ENCODE measurements around the gene NDUFB2. TPM values are rescaled to one million over a fixed set of nuclear protein-coding genes. Genes with fewer than 3 reads are reported as not detected.
"Not testable (repeated sequence)": the region's sequence is repeated elsewhere in the genome, so short reads cannot be mapped to it uniquely, and the experiment has no call there.

The NDUFB2 gene
- total RNA-seq, 1 donor from 2014 or later: 202 TPM

DNA sequence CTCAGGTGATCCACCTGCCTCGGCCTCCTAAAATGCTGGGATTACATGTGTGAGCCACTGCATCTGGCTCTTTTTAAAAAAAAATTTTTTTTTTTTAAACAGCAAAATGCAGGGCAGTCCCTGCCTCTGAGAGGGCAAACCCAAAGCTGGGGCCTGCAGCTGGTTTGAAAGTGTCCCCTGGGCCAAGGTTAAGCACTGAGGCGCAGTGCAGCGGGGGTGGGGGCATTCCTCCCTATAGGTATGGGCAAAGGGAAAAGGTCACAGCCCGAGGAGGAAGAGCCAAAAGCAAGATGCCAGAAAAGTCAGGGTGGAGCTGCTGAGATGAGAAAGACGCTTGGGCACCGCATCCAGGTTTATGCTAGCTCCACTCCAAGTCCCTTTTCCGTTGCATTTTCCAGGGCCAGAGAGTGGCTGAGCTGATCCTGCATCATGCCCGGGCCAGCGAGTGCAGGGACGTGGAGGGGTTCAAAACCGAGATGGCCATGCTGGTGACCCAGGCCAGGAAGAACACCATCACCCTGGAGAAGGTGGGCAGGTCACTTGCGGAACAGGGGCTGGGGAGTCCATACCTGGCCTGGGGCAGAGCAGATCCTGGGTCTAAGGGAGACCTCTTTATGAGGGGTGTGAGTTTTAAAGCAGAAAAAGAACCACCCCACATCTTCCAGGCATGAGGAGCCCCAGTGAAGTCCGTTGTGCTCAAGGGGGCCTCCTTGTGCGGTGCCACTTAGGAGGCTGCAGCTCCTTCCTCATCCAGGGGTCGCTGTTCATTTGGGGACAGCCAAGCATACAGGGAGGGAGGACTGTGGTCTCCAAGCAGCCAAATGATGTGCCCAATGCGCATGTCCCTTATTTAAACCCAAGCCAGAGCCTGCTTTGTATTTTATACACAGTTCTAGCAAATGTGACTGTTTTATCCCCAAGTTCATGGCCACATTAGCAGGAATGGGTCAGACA is 7.0 kb upstream of the NDUFB2 start:
- peak; percentile 72 for DNase-seq (ENCODE audit: low spot score)

DNA sequence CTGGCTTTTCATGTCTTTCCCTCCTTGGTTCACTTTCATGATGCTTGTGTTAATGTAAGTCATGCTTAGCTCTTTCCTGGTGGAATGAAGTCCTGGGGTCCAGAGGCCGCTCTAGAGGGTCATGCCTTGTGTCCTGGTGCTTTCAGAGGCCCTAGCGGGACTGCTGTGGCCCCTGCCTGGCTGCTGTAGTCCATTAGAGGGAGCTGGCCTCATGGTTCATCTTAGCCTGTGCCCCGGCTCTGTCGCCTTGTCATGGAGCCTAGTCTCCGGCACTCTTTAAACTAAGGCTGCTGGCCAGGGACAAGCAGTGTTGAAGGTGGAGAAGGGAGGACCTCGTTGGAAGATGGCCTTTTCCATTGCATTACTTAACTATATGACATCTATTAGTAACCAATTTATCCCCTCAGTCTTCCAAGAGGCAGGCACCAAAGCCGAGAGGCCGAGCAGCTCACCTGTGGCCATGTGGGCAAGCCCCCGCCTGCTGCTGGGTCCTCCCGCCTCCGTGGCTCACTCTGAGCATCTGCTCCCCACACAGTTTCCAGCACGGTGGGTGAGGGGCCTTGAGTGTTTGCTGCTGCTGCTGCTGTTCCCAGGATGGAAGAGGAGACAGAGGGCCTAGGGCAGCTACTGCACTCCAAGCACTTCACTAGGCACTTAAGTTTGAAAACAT is 5.0 kb upstream of the NDUFB2 start:
- peak; percentile 72 for DNase-seq (ENCODE audit: low spot score)

DNA sequence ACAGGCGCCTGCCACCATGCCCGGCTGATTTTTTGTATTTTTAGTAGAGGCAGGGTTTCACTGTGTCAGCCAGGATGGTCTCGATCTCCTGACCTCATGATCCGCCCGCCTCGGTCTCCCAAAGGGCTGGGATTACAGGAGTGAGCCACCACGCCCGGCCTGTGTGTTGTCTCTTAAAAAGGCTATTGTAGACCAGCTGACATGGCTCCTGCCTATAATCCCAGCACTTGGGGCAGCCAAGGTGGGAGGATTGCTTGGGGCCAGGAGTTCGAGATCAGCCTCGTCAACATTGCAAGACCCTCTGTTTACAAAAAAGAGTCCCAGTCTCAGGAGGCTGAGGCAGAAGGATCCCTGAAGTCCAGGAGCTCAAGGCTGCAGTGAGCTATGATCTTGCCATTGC is 2.7 kb upstream of the NDUFB2 start:
- peak; percentile 85 for DNase-seq (ENCODE audit: low spot score)

DNA sequence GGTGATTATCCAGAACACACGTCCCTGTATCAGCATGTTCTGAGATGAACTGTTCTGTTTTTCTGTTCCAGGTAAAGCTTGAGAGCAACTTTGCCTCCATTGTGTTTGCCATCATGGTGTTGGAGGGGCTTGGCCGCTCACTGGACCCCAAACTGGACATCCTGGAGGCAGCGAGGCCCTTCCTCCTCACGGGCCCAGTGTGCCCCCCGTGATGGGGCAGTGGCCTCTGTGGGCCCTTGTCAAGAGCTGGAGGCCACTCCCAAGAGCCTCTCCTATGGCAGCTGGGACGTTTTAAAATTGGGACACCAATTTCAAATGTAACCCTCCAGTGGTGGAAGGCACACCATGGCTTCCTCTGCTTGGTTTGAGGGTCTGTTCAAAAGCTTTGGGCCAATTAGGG is 1.9 kb upstream of the NDUFB2 start:
- DNase-seq (ENCODE audit: low spot score): peak; percentile 37

DNA sequence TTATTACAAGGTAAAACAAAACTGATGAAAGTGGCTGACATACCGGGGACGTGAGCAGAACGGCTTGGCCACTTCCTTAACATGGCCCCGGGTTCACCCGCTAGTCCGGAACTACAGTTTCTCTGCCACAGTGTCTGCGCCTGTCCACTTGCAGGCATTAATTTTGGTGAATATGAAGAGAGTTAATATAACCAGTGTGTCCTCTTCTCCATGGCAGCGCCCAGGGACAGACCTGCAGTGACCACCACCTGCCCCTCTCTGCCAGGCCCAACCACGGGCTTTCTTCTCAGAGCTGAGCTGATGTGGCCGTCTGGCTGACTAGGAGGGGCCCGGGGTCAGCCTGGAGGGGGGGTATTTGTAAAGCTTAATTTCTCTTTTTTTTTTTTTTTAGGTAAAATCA is 1.1 kb upstream of the NDUFB2 start:
- peak; percentile 30 for DNase-seq (ENCODE audit: low spot score)

DNA sequence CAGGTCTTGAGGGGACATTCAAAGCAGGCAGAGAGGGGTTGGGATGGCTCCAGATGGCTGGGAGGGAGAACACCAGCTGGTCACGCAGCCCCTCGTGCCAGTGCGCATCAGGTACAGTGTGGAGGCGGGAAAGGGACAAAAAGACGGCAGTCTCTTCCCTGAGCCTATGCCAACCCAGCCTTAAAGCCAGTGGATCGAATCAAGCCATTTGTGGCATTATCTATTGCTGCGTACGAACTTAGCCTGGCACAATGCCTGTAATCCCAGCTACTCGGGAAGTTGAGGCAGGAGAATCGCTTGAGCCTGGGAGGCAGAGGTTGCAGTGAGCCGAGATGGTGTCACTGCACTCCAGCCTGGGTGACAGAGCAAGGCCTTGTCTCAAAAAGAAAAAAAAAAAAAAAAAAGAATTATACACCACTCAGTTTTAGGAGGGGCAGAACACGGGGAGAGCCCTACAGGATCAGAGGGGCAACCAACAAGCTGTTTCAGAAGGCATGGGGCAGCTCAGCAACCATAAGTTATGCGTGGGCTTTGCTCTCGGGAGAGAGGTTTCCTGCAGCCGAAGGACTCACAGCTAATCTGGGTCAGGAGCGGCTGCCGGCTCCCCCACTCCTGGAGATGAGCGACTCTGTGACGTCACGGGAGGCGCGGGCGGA is 356 bp upstream of the NDUFB2 start:
- DNase-seq (ENCODE audit: low spot score): no peak

DNA sequence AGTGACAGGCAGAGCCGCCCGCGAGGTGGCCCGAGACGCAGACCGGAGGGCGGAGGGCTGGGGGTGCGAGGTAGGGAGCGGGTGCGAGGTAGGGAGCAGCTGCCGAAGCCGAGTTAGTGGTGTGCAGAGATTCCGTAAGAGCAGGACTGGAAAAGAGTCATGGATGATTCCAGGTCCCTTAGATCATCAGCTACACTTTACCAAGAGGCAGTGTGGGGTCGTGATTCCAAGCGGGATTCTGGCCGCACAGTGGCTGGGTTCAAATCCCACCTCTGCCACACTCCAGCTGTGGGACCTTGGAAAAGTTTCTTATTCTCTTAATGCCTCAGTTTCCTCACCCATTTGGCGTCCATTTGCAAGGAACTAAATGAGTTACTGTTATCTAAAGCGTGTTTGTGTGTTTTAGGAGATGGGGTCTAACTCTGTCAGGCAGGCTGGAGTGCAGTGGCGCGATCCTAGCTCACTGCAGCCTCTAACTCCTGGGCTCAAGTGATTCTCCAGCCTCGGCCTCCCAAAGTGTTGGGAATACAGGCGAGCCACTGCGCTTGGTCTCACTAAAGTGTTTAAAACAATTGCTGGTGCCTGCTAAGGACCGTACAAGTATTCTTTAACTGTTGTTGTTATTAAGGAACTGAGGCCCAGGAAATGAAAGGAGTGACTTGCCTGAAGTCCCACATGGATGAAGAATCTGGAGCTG is 1.1 kb downstream of the NDUFB2 start:
- DNase-seq (ENCODE audit: low spot score): peak; percentile 89

DNA sequence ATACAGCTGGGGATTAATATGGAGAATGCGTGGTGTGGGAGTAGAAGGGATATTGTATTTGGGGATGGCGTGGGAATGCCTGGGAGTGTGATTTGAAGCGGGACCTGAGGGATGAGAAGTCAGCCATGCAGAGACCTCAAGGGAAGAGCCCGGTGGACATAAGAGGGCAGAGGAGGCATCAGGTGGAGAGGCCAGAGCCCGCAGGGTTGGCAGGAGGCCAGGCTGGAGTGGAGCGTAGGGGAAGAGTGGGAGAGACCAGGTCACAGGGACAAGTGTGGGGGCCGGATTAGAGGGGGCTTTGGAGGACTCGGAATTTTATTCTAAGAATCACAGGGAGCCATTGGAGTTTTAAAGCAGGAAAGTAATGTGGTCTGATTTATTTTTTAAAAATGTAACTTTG is 2.0 kb downstream of the NDUFB2 start:
- peak; percentile 72 for DNase-seq (ENCODE audit: low spot score)

DNA sequence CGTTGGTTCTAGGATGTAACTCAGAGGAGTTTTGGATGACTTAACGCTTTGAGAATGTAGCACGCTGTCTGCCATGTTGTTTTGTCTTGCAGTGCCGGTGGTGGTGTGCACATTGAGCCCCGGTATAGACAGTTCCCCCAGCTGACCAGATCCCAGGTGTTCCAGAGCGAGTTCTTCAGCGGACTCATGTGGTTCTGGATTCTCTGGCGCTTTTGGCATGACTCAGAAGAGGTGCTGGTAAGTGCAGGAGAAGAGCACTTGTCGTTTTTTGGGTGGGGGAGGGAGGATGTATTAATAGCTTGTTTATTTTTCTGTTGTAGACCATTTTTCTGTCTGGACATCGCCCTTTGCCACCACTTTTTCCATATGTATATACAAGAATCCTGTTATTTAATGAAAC is 6.3 kb downstream of the NDUFB2 start:
- DNase-seq (ENCODE audit: low spot score): no peak

DNA sequence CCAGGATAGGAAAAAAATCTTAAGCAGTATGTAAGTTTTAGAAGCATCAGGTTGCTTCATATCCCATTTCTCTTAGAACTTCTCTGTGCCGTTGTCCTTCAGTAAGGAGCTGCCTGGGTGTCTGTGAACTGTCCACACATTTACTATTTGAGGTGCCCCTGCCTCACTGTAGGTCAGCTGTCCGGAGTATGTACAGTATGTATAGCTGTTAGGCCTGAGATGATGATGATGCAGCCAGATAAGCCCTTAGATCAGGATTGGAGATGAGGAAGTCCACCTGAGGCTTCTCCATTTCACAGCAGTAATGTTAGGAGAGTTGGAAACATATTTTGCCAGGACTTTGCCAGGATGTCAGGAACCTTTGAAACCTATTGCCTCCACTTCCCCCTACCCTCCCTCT is 7.7 kb downstream of the NDUFB2 start:
- no peak for DNase-seq (ENCODE audit: low spot score)

DNA sequence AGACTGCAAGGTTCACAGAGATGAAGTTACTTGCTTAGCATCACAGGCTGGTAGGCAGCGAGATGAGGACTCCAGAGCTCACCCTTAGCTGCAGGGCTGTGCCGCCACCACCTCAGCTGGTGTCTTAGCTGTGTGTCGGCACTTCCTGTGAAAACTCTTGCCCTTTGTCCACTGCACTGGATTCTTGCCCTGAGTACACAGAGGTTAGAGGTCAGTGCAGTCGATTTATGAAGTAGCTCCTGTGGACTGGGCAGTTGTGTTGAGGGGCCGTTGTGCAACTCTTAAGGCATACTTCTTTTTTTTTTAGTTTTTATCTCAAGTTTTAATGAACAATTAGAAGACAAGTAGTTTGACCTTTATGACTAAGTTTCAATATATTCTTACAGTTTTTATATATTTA is 10.6 kb downstream of the NDUFB2 start:
- no peak for DNase-seq (ENCODE audit: low spot score)

DNA sequence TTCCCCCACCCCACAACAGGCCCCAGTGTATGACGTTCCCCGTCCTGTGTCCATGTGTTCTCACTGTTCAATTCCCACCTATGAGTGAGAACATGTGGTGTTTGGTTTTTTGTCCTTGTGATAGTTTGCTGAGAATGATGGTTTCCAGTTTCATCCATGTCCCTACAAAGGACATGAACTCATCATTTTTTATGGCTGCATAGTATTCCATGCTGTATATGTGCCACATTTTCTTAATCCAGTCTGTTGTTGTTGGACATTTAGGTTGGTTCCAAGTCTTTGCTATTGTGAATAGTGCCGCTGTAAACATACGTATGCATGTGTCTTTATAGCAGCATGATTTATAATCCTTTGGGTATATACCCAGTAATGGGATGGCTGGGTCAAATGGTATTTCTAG is 12.3 kb downstream of the NDUFB2 start:
- not testable (repeated sequence) for DNase-seq (ENCODE audit: low spot score)

DNA sequence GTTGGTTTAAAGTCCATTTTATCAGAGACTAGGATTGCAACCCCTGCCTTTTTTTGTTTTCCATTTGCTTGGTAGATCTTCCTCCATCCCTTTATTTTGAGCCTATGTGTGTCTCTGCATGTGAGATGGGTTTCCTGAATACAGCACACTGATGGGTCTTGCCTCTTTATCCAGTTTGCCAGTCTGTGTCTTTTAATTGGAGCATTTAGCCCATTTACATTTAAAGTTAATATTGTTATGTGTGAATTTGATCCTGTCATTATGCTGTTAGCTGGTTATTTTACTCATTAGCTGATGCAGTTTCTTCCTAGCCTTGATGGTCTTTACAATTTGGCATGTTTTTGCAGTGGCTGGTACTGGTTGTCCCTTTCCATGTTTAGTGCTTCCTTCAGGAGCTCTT is 15.9 kb downstream of the NDUFB2 start:
- not testable (repeated sequence) for DNase-seq (ENCODE audit: low spot score)

DNA sequence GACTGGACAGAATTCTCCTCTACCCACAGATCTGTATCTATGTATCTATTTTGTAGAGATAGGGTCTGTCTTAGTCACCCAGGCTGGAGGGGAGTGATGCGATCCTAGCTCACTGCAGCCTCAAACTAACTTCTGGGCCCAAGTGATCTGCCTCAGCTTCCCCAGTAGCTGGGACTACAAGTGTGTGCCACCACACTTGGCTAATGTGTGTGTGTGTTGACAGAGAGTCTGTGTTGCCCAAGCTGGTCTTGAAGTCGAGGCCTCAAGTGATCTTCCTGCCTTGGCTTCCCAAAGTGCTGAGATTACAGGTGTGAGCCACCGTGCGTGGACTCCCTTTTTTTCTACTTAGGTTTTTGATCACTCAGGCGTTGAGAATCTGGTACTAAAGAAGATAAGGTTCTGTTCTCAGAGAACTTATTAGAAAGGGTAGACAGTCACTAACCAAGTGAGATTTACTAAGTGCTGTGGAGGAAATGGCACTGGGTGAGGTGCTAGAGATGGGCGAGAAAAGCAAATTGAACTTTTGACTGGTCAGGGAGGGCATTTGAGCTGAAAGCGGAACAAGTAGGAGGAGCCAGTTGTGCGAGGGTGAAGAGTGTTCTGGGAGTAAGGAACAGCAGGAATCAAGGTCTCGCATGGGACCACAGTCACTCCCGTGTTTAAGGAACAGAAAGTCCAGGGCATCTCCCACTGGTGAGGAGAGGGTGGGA is 18.0 kb downstream of the NDUFB2 start:
- no peak for DNase-seq (ENCODE audit: low spot score)

DNA sequence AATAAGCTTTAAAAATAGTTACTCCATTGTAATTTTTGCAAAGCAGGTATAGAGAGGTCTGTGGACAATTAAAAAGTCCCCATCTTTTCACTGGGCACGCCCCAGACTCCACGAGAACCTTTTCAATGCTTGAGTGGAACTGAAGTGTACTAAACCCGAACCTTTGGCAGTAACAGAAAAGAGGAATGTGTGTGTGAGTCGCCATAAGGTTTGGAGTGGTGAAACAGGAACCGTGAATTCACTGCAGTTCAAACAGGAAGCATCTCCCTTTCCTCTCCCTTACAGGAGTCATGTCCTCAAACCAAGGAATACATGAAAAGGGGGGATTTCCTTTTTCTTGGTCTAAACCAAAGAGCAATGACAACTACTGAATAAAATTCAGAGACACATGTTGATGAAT is 23.2 kb downstream of the NDUFB2 start:
- no peak for DNase-seq (ENCODE audit: low spot score)

DNA sequence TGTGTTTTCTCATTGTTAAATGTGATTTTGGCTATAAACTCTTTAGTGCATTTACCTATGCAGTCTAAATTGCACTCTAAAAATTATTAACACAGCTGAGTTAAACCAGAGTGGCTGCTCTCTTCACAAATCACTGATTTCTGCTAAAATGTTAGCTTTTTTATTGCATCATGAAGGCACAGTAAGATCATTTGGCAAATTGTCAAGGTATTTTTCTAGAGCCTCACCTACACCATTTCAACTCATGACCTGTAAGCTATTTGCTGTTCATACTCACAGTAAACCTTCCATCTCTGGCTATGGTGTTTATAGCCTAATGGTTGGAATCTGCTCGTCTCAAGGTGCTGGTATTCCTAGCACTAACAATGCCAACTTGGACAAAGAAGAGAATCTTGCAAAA is 25.7 kb downstream of the NDUFB2 start:
- DNase-seq (ENCODE audit: low spot score): no peak

DNA sequence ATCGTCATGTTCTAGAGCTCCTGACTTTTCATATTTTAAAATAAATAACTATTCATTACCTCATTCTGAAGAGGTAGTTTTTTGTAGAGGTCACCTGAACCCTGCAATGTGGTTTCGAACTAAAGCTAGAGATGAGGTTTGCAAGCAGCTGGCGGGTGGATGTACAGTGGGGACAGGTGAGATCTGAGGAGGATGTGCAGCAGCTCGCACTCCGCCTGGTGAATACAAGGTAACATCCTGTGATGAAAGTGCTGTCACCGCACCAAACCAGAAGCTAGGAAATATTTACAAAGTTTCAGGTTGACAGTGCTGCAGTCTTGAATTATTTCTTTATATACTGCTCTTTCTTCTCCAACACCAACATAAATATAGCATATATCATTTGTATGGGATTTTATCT is 26.5 kb downstream of the NDUFB2 start:
- DNase-seq (ENCODE audit: low spot score): no peak

DNA sequence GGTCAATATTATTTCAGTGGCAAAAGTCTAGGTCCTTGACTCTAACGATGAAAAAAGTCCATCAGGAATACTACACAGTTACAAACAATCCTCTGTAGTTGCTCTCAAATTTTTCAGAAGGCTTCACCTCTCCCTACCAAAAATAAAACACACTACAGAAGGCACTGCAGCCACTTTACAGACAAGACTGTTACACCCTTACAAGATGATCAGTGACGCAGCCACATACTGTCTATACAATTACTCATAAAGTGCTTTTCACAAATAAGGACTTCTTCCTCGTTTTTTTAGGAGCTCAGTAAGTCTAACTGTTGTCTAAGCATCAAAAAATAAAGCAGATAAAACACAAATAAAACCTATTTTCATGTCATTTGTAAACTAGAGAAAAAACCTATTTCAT is 27.1 kb downstream of the NDUFB2 start:
- DNase-seq (ENCODE audit: low spot score): no peak

DNA sequence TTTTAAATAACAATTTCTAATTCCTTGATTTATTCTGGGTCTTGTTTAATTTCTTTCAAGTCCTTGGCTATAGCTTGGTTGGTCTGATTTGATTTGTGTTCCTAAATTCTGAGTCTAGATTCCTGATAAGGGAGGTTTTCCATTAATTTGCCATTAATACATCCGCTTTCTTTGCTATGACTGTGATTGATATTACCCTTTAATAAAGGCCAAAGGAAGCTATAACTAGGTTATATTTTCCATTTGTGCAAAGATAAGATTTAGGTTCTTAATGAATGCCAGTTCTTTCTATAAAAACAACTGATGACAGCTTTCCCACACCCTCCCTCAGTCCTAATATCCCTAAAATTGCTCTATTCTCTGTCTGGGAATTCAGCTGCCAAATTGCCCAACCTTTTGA is 28.2 kb downstream of the NDUFB2 start:
- no peak for DNase-seq (ENCODE audit: low spot score)

DNA sequence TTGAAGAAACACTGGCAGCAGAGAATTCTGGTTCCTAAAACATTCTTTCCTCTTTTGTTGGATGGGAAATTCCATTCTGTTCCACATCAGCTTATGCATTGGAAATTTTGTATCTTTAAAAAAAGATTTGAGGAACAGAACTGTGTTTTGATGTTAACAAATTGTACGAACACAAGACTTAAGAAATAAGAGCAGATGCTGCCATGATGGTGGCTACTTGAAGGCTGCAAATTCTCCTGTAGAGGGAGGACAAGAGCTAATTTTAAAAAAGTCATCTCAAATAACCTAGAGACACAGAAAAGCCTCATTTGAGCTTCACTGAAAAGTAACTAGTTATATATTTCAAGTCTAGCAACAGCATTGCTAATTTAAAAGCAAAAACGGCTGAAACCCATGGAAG is 29.8 kb downstream of the NDUFB2 start:
- no peak for DNase-seq (ENCODE audit: low spot score)

DNA sequence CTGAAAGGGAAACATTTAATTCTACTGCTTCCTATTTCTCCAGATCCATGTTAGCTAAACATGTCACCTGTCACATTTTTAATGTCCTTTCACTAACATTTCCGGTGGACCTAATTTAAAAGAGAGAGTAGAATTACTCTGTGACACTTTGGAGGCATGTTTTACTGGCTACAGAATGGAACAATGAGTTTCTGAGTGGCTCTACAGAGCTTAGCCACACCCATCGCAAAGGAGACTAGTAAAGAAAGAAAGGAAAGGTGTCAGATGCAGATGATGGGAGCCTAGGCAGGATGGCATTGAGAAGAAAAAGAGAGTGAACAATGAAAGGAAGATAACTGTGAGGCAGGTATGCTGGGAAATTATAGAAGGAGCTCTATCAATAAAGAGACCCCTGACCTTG is 35.9 kb downstream of the NDUFB2 start:
- no peak for DNase-seq (ENCODE audit: low spot score)
